HG02870 (cell line): ENCODE measurements around the gene HGFAC.
"Not testable (repeated sequence)": the region's sequence is repeated elsewhere in the genome, so short reads cannot be mapped to it uniquely, and the experiment has no call there.

Experiments
- ATAC-seq: cut with Tn5 transposase; IDR thresholded peaks from one replicate; pipeline ENCODE4 v1.9.1; 2021; ENCODE audit warnings: mild to moderate bottlenecking, moderate library complexity; ENCODE audit not compliant: unreplicated experiment

Gene HGFAC

DNA sequence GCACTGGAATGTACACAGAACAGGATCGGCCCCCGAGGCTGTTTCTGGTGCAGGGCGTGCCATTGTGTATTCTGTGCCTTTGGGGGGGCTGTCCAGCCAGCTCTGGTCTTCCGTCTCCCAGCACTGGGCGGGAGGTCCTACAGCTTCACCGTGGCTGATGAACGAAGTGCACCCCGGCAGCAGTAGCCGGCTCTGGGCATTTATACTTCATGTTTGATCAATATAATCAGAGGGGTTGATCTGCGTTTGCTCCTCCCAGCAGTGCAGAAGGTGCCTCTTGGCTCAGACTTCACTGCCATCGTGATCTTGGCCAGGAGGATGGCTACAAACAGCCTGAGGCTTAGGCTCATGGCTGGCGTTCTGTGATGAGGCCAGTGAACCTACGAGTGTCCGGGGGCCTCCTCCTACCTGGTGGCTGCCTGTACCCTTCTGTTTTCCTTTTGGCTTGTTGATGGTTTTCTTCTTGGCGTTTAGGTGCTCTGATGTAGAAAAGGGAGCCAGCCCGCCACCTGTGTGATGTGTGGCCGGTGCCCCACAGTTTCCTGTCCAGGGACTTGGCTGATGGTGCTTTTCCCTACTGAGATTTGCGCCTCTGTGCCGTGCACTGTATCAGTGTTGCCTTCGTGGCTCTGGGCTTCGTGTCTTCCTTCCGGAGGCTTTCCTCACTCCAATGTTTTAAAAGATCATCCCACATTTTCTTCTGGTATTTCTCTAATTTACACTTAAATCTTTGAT lies 31.2 kb upstream of the HGFAC start:
- no peak for ATAC-seq

DNA sequence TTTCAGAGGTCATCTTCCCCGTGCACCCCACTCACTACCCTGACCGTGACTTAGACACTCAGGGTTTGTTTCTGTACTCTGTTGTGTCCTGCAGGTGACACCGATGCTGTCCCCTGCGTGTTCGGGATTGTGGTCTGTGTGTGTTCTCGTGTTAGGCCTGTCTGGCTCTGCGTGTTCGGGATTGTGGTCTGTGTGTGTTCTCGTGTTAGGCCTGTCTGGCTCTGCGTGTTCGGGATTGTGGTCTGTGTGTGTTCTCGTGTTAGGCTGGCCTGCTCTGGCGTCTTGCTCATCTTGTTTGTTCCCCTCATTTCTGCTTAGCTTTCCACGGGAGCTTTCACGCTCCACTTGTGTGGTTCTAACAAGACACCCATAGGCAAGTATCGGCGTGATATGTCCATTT lies 30.6 kb upstream of the HGFAC start:
- ATAC-seq = not testable (repeated sequence)

DNA sequence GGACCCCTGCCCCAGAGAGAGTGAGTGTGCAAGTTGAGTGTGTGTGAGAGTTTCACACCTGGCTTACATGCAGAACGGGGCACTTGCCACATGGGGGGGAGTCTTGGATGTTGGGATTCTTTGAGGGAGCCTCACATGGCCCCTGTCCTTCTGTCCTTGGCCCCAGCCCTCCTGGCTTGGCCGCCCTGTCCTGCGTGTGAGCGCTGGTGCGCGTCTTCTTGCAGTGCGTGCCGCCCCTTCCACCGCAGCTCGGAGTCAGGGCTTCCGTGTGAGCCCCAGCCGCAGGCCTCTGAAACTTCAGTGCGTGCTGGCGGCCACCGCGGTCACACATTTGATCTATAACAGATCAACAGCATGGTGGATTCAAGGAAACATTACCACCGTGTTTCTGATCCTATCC lies 30.1 kb upstream of the HGFAC start:
- ATAC-seq = no peak

DNA sequence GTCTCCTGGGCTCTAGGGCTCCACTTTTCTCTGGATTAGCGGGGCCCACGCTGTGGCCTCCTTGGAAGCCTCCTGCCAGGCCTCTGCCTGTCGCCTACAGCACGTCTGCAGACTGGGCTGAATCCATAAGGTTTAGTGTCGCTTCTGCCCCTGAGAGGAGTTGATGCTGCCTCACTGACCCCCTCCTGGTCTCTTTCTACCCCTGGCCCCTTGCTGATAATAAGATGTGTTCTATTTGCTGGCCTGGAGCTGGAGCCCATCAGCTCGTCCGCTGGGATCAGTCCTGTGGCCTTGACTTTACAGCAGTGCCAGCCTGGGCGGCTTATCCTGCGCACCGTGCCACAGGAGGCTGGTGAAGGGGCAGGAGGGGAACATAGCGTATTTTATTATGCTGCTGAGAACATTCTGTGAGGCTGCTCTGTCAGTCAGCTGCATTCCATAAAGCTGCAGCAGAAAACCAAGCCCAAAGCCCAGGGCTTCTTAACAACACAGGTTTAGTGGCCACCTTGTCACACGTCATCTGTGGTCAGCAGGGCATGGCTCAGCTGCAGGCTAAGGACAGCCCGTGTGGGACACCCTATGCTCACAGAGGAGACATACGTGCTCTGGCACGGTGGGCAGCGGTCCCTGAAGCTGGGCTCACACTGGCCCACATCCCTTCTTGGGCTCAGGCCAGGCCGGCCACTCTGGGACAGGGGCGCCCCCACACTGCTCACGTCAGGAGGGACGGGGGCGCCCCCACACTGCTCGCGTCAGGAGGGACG lies 29.3 kb upstream of the HGFAC start:
- ATAC-seq = no peak

DNA sequence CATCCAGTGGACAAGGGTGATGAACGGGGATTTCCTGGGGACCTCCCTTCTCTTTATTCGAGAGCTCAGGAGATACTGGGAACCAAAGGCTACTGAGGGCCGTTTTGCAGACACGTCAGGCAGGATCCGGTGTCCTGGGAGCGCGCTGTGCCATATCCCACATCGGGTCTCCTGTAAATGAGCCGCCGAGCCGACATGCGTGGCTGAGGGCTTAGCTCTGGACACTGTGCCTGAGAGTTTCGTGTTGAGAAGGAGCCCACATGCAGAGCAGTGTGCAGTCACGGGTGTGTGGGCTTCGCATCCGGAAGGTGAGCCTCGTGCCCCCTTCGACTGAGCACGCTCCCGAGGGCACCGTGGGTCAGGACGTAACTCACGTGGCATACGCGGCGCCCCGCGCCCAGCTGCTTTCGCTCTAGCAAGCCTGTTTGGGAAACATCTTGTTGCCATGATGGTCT lies 28.5 kb upstream of the HGFAC start:
- ATAC-seq = no peak

DNA sequence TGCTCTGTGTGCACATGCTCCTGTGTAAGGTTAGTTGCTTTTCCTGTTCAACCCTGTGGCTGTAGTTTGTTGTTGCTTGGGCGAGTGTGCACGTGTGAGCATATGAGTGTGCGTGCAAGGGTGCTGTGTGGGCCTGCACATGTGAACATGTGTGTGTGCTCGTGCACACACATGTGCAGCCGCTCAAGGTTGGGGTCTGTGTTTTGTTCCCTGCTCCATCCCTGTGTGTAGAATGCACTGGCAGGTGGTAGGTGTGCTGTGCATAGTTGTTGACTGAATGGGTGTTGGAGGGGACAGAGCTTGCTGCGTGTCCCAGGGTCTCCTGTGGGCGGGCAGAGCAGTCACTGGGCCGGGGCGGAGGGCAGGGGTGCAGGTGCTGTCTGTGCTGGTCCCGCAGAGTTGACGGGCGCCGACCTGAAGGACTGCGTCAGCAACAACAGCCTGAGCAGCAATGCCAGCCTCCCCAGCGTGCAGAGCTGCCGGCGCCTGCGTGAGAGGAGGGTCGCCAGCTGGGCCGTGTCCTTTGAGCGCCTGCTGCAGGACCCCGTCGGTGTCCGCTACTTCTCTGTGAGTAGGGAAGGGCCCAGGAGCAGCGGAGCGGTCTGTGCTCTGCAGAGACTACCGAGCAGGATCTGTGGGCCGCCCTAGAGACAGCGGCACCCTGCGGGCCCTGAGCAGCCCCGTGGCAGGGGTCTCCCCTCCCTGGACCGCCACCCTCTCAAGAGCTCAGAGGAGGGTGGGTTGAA lies 27.9 kb upstream of the HGFAC start:
- ATAC-seq = no peak

DNA sequence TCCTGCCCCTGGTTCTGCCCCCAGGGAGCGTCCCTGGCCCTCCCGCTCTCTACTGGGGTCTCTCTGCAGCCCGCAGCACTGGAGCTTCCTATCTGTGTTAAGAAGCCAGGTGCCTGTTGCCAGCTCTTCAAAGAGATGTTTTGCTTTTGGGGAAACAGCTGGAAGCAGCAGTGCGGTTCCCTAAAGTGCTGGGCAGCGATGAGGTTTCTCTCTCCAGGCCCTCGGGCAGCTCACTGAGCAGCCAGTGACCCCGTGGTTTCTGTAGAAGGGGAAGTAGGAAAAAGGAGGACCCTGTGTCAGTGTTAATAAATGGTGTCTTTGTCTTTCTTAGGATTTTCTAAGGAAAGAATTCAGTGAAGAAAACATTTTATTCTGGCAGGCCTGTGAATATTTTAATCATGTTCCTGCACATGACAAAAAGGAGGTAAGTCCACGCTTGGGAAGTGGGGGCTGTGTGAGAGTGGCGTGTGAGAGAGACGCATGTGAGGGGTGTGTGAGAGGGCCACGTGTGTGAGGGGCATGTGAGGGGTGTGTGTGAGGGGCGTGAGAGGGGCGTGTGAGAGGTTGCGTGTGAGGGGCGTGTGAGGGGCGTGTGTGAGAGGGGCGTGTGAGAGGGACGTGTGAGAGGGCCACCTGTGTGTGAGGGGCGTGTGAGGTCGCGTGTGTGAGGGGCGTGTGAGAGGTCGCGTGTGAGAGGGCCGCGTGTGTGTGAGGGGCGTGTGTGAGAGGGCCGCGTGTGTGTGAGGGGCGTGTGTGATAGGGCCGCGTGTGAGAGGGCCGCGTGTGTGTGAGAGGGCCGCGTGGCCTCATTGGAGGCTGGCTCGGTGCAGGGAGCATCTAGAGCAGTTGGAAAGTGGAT lies 27.1 kb upstream of the HGFAC start:
- ATAC-seq = no peak

DNA sequence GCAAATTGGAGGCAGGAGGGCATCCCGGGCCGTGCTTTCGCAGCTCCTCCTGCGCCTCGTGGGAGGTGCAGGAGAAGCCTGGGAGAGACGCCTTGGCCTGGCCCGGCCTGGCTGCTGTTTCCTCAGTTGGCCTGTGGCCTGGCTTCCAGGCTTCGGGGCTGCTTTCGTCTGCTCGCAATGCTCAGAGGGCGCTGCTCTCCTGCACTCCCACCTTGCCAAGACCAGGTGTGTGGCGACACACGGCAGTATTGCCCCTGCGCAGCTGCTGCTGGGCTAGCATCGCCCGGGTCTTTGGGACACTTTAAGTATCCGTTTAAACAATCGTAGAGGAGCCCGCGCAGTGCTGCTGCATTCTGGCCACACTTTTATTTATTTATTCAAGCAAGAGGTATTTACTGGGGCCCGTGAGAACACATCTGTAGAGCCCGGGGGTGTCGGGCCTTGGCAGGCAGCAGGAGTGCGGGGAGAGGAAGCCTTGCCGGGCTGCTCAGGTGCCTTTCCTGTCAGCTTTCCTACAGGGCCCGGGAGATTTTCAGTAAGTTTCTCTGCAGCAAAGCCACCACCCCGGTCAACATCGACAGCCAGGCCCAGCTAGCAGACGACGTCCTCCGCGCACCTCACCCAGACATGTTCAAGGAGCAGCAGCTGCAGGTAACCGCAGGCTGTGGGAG lies 26.2 kb upstream of the HGFAC start:
- no peak for ATAC-seq

DNA sequence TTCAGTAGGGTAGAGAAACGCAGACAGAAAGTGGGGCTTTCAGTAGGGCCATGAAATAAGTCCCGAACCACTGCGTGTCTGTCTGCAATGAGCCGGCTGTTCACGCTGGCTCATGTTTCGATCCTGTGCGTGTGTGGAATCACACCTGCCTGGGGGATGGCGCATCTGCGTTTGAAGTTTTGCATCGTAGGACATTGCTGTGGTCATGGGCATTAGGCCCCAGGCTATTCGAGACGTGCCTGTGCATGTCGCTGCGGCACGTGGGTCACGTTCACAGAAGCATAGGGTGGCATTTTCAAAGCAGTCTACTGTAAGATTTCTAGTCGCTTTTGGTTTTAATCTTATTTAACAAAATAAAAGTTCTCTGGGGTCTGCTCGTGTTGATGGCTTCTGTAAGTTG lies 25.5 kb upstream of the HGFAC start:
- ATAC-seq = no peak

DNA sequence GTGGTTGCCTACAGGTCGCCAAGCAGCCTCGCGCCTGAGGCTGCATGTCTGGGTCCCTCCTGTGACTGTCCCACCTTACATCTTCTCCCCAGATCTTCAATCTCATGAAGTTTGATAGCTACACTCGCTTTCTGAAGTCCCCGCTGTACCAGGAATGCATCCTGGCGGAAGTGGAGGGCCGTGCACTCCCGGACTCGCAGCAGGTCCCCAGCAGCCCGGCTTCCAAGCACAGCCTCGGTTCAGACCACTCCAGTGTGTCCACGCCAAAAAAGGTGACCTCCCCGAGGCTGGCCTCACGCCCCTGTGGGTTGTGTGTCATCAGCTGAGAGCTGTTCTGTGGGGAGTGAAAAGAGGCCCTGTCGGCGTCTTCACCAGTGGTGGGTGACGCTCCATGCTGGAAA lies 24.9 kb upstream of the HGFAC start:
- no peak for ATAC-seq

DNA sequence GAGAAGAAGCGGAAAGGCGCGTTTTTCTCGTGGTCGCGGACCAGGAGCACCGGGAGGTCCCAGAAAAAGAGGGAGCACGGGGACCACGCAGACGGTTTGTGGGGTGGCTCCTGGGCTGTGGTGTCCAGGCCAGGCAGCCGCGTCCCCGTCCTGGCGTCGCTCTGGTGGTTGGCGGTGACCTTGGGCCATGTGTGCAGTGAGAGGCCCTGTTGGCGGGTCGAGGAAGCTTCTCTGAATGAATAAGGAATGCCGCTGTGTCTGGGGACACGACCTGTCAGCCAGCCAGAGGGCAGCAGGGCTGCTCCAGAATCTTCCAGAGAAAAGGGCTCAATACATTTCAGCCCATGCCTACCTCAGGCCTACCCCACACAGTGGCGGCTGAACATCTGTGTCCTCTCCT lies 24.3 kb upstream of the HGFAC start:
- ATAC-seq = no peak

DNA sequence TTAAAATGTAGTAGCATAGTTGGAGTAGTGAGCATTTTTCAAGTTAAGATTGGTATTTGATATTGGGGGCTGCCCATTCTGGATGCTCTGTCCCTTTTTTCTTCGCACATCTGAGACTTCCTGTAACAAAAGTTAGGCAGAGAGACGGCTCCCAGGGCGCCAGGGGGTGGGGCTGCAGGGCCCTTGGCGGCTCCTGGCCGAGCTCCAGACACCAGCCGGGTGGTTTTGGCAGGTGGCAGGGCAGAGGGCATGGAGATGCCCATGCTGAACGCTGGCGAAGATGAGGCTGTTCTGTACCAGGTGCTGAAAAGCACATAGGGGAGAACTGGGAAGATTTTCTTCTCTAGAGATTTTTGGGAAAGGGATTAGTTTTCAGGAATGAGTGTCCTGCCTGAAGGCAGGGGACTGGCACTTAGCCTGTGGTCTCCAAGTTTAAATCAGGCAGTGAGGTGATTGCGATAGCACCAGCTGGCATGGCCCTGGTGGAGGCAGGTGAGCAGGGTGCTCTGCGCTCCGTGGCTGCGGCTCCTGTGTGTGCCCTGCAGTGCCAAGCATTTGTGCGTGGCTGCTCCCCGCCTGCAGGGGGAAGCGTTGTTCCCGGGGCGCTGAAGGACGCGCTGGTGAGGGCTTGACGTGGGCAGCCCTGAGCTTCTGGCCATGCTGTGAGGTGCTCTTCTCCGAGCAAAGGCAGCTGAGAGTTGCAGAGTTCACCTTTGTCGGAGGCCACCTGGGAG lies 23.6 kb upstream of the HGFAC start:
- ATAC-seq = no peak

DNA sequence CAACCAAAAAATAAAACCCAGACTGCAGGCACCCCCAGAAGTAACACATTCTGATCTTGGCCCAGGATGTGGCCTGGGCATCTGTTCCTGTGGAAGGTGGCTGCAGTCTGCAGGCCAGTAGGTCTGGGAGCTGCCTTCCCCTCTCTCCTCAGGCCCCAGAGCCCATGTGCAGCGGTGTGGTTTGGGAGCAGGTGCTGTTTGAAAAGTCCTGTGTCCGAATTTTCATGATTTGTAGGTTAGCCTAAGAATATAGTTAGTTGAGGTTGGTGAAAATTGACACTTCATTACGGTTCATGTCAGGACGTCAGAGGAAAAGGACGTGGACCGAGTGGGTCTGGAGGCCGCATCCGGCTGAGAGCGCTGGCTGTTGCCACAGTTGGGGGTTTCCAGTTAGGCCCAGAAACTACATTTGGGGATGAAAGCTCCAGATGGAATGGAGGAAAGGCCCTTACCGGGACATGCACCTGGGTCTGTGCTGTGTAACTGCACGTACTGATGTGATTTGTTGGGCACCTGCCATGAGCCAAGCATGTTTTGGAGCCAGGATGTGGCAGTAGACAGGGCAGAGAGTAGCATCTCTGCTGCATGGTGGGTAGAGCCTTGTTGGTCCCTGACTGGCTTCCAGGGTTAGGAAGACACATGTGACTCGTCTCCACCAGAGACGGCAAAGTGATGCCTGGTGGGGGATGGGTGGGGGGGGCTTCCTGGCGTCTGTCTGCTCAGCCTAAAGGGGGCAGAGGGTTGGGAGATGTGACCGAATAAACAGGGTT lies 21.7 kb upstream of the HGFAC start:
- ATAC-seq = no peak

DNA sequence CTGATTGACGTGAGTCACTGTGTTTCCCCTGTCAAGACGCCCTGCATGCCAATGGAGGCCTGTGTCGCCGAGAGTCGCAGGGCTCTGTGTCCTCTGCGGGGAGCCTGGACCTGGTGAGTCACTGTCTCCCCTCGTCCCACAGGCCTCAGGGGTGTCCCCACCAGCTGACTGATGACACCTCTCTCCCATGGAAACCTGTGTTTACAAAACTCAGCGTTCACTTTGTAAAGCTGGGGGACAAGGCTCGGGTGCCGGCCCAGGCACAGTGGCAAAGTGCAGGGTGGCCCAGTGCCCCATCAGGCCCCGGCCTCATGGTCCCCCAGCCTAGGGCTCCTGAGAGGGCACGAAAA lies 21.2 kb upstream of the HGFAC start:
- no peak for ATAC-seq

DNA sequence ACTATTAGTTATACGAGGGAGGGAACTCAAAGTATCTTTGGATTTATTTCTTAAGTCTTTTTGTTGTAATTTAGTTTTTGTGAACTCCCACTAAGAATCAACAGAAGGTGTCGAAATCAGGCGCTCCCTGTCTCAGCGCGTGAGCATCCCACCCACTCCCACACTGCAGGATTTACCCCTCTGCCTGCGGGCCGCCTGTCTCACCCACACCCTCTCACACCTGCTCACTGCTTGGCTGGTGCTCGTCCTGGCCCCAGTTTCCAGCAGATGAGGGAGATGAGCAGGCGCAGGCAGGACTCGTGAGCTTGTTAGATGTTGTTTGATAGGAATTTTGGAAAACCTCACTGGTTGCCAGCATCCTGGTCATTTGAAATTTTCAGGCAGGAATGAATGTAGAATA lies 20.8 kb upstream of the HGFAC start:
- ATAC-seq = no peak

DNA sequence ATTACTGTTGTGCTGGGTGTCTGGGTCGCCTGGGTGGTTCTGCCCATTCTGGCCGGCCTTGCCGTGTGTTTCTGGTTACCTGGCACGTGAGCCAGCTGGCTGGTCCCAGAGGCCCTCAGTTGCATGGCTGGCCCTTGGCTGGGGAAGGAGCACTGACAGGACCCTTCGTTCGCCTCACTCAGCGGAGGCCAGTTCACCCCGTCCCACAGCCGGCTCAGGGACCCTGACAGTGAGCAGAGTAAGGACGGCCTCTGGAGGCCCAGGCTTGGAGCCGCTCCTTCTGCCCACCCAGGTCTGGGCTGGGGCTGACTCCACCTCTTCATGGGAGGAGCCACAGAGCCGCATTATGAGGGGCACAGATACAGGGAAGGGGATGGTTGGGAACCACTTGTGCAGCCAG lies 20.3 kb upstream of the HGFAC start:
- ATAC-seq = no peak

DNA sequence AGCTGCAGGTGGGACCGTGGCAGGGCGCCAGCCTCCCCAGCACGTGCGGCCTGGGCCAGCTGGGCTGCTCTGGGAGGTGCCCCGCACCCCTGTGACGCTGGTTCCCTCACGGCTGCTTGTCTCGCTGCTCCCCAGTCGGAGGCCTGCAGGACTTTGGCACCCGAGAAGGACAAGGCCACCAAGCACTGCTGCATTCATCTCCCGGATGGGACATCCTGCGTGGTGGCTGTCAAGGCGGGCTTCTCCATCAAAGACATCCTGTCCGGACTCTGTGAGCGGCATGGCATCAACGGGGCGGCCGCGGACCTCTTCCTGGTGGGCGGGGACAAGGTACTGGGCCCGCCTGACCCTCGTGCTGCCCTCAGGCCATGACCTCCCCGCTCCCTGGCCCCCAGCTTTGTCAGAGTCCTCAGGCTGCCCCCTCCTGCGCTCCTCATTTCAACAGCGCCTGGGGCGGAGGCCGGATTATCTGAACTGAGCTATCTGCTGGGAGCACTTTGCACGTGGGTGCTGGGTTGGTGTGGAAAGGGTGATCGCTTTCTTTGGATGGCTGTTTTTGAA lies 19.4 kb upstream of the HGFAC start:
- ATAC-seq = no peak

DNA sequence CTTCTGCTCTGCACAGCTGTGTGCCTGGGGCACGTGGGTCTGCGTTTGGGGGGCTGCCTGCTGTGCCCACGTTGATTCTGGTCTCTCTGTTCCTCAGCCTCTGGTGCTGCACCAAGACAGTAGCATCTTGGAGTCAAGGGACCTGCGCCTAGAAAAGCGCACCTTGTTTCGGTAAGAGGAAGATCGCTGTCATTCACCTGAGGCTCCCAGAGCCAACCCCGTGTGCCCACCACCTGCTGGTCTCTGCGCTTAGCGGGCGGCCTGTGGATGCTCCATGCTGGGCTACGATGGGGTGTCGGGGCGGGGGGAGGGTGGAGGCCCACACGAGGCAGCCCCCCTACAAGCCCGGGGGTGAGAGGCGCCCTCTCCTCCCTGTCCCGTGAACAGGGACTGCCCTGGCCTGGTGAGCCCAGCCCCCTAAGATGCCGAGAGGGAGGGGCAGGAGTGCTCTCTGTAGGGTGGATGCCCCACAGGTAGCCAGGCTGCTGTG lies 18.9 kb upstream of the HGFAC start:
- ATAC-seq = no peak

DNA sequence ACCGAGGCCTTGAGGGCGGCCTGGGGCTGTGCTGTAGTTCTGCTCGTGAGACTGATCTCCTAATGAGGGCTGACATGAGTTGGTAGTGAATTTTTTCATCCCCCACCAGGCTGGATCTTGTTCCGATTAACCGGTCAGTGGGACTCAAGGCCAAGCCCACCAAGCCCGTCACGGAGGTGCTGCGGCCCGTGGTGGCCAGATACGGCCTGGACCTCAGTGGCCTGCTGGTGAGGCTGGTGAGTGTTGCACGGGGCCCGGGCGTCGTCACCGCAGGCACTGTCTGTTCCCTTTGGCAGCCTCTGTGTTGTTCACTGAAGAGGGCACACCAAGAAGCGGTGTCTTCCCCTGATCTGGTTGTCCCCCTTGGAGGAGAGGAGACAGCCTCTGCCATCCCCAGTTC lies 18.4 kb upstream of the HGFAC start:
- no peak for ATAC-seq
